Measurements from ENCODE around the gene DMKN. TPM values are rescaled to one million over a fixed set of nuclear protein-coding genes. Genes with fewer than 3 reads are reported as not detected.

Gene DMKN
- polyA plus RNA-seq, 1 experiment: 1.3 TPM

GRCh38 chr19:35495107-35496064, 18.1 kb downstream of the DMKN start:
- TF ChIP-seq CTCF (IDR thresholded peaks at IDR 0.05; ENCODE audit: low read depth, low read length): peak; percentile 96
- POLR2A ChIA-PET: interaction anchor here (0.6 kb wide), 1 partner anchor 316 kb away, joined by 5 read pairs; no protein-coding TSS in a partner anchor

GRCh38 chr19:35493971-35494370, 19.5 kb downstream of the DMKN start:
- Histone ChIP-seq H3K9me3 (ENCODE audit: control insufficient read depth, insufficient read depth, low read length) (no peaks in the 10 kb centered on the region), H3K27me3 (ENCODE audit: control insufficient read depth, insufficient read depth, low read length) (peaks cover 10% of the 10 kb centered on the region), H3K4me3 (ENCODE audit: low read depth, low read length) (no peak overlapping the region), H3K27ac (ENCODE audit: low read depth, low read length) (no peak overlapping the region)
- no peak for DNase-seq (ENCODE audit: low read depth, low spot score)
- no peak for TF ChIP-seq CTCF (IDR thresholded peaks at IDR 0.05; ENCODE audit: low read depth, low read length)
- ChIA-PET CTCF (interaction anchor here (0.9 to 1.3 kb wide), 2 partner anchors 10 to 141 kb away, joined by 3 to 8 read pairs; no protein-coding TSS in a partner anchor), POLR2A (no interaction called here)

More at GRCh38 chr19:35495107-35496064, 18.1 kb downstream of the DMKN start:
- H3K27ac ChIP-seq (ENCODE audit: low read depth, low read length): no peak overlapping the region
- DNase-seq (ENCODE audit: low read depth, low spot score): peak; percentile 10
- no peaks in the 10 kb centered on the region for H3K9me3 ChIP-seq (ENCODE audit: control insufficient read depth, insufficient read depth, low read length)
- H3K4me3 ChIP-seq (ENCODE audit: low read depth, low read length): no peak overlapping the region
- peaks cover 7% of the 10 kb centered on the region for H3K27me3 ChIP-seq (ENCODE audit: control insufficient read depth, insufficient read depth, low read length)
- CTCF ChIA-PET: interaction anchor here (0.6 to 1.6 kb wide), 31 partner anchors 8 to 451 kb away, joined by 3 to 46 read pairs (median 4); no protein-coding TSS in a partner anchor

- CTCF ChIA-PET: interaction anchor here (0.5 kb wide), 1 partner anchor 13 kb away, joined by 3 read pairs; no protein-coding TSS in a partner anchor
- H3K4me3 ChIP-seq (ENCODE audit: low read depth, low read length): no peak overlapping the region
- DNase-seq (ENCODE audit: low read depth, low spot score): no peak
- H3K27ac ChIP-seq (ENCODE audit: low read depth, low read length): no peak overlapping the region
- peaks cover 13% of the 10 kb centered on the region for H3K27me3 ChIP-seq (ENCODE audit: control insufficient read depth, insufficient read depth, low read length)
- no peaks in the 10 kb centered on the region for H3K9me3 ChIP-seq (ENCODE audit: control insufficient read depth, insufficient read depth, low read length)
- POLR2A ChIA-PET: no interaction called here
- TF ChIP-seq CTCF (IDR thresholded peaks at IDR 0.05; ENCODE audit: low read depth, low read length): no peak
Observed at GRCh38 chr19:35491836-35492360, 21.6 kb downstream of the DMKN start.

- peaks cover 16% of the 10 kb centered on the region for H3K27me3 ChIP-seq (ENCODE audit: control insufficient read depth, insufficient read depth, low read length)
Observed at GRCh38 chr19:35490364-35490763, 23.1 kb downstream of the DMKN start, which contains the start of gene KRTDAP. Gene KRTDAP (minus strand): TSS chr19:35490464. CDS start chr19:35490442, 22 bp downstream.

More at GRCh38 chr19:35490364-35490763, 23.1 kb downstream of the DMKN start, which contains the start of gene KRTDAP:
- DNase-seq (ENCODE audit: low read depth, low spot score): no peak
- Histone ChIP-seq H3K27ac (ENCODE audit: low read depth, low read length) (no peak within 1 kb of the TSS), H3K4me3 (ENCODE audit: low read depth, low read length) (no peak within 1 kb of the TSS), H3K9me3 (ENCODE audit: control insufficient read depth, insufficient read depth, low read length) (no peaks in the 10 kb centered on the region)
- CTCF ChIA-PET: interaction anchor here (0.9 kb wide), 1 partner anchor 137 kb away, joined by 5 read pairs; no protein-coding TSS in a partner anchor
- no peak for TF ChIP-seq CTCF (IDR thresholded peaks at IDR 0.05; ENCODE audit: low read depth, low read length)
- POLR2A ChIA-PET: no interaction called here
